ENCODE measurements around the gene RBM33.
"Not testable (repeated sequence)": the region's sequence is repeated elsewhere in the genome, so short reads cannot be mapped to it uniquely, and the experiment has no call there.

The RBM33 gene

DNA sequence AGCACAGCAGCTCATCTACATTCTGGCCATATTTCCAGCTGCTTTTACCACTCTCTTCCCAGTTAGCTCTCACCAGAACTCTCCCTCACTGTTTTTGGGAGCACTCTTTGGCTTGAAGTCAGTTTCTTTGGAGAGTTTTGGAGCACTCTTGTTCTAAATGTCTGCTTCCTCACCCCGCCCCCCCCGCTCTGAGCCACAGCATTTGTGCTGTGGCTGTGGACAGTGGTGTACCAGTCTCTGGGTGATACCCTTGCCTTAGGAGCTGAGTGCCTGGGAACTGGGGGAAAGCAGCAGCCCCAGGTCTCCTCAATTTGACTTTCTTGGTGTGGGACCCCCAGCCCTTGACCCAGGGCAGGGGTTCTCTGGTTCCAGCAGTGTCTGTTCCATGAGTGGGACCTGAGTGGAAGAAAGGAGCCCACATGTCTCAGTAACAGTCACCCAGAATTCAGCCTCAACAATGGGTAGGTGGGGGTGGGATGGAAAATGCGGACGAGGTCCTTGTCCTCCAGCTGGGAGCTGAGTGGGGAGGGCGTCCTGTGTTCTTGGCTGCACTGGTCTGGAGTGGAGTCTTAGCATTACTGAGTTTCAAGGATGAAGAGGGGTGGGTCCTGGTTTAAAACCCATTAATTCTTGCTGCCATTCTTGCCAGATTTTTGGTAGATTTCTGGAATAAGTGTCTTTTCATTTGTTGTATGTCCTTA is 18.0 kb downstream of the RBM33 start:
- DNase-seq (ENCODE audit: low spot score) = no peak

GRCh38 chr7:155663937-155664336 is 19.5 kb downstream of the RBM33 start:
- no peak for DNase-seq (ENCODE audit: low spot score)

DNA sequence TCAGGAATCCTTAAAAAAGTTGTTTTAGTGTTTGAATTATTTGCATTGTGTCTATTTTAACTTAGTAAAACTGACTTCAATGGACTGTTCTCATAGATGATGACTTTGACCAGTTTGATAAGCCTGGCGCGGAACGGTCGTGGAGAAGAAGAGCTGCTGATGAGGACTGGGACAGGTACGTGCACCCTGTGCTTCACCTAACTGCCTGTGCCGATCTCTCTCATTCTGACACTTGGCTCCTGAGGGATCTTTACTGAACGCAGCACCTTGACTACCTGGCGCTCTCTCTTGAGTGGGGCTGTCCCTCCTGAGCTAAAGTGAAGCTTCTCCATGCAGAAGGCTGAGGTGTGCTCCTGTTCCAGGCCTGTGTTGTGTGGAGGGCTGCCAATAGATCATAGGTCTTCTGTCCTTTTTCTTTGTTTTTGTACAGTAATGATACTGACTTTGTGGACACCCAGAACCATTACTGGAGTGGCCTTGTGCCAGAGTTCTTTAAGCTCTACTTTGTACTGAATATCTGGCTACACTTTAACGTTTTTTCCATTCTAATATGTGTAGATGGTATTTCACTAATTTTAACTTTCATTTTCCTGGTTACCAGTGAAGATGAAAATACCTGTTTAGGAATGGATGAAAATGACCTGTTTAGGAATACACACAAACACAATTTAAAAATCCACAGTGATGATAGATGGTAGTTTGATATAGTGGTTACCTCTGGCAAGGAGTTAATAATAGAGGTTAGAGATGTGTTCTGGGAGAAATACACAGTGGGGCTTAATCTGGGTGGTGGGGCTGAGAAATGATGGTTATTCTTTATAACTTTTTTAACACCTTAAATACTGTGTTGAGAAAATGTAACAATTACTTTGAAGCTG is 20.9 kb downstream of the RBM33 start:
- no peak for DNase-seq (ENCODE audit: low spot score)

GRCh38 chr7:155665957-155666287 is 21.5 kb downstream of the RBM33 start:
- no peak for DNase-seq (ENCODE audit: low spot score)

DNA sequence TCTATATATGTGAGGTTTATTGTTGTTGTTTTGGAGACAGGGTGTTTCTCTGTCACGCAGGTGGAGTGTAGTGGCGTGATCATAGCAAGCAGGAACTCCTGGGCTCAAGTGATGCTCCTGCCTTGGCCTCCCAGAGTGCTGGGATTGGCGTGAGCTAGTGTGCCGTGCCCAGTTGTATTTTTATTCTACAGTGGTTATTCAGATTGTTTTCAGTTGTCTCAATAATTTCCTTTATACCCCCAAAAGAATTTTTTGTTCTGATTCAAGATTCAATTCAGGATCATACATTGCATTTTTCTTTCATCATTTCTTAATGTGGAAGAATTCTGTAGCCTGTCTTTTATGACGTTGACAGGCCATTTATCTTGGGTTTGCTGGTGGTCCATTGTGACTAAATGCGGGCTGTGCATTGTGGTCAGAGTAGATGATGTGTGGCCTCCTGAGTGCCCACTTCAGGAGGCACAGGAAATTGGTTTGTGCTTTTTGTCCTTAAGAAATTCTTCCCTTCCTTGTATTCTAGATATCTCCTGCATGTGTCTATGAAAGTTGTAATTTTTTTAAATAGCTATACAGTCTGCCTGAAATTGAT is 22.9 kb downstream of the RBM33 start:
- DNase-seq (ENCODE audit: low spot score) = no peak

DNA sequence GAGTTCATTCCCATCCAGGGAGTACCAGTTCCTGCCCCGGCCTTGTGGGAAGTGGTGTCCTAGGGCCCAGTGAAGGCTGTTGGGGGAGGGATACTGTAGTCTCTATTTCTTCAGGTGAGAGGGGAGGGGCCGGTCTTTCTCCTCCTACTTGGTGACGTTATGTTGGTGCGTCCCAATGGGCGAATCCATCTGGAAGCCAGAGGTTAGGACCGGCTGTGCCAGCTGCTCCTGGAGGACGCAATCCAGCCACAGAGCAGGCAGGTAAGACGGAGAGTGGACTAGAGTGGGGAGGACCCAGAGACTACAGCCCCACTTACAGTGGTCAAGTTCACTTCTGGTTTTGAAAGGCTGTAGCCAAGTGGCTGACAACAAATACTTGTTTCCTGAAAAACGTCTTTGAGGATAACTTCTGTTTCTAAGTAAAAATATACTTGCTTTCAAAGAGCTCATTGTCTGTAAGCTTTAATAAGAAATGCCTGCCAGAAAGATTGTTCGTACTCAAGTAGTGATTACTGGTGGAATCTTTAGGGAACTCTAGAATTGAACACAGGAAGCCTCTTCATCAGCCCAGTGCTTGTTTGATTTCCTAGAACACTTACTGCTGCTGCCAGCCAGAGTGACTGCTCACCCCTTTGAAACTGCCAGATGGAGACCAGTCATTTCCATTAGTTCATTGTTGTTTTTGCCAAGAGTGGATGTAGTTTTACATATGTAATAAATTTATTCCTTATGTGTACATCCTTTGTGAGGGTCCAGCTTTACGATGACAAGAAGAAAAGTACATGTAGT is 25.4 kb downstream of the RBM33 start:
- DNase-seq (ENCODE audit: low spot score) = peak; percentile 29

- DNase-seq (ENCODE audit: low spot score) = no peak
These were observed 26.1 kb downstream of the RBM33 start for GRCh38 chr7:155670521-155670920.

- no peak for DNase-seq (ENCODE audit: low spot score)
These were observed 30.1 kb downstream of the RBM33 start for GRCh38 chr7:155674556-155674955.

DNA sequence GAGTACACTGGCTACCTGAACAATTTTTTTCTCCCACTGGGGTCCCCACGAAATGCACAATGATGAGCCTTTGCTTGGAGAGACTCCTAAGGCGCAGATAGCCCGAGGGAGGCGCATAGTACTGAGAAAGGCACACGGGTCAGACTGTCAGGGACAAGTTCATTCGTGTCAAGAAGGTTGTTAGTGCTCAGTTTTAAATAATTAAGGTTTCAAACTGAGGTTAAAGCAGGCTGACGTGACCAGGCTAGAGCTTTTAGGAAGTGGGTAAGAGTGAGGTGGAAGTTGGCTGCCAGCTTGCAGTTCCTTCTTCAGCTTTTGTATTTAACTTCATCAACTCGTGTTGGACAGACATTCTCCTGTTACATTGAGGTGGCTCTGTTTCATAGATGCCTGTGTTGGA is 31.6 kb downstream of the RBM33 start:
- no peak for DNase-seq (ENCODE audit: low spot score)

GRCh38 chr7:155677688-155678087 is 33.2 kb downstream of the RBM33 start:
- no peak for DNase-seq (ENCODE audit: low spot score)

GRCh38 chr7:155680124-155680523 is 35.7 kb downstream of the RBM33 start:
- DNase-seq (ENCODE audit: low spot score) = no peak

- no peak for DNase-seq (ENCODE audit: low spot score)
These were observed 36.4 kb downstream of the RBM33 start for GRCh38 chr7:155680864-155681263.

DNA sequence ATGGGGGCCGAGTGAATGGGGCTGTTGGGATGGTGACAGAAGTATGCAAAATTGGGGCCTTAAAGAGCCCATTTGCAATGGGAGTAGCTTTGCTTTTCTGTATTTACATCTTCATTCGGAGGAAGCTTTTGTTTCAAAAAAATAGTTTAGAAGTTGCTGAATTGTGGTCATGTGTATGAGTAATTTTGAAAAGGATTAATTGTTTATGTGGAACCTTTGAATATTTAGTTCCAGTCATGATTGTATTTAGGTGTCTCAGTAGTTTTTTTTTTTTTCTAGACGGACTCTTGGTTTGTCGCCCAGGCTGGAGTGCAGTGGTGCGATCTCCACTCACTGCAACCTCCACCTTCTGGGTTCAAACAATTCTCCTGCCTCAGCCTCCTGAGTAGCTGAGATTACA is 37.2 kb downstream of the RBM33 start:
- no peak for DNase-seq (ENCODE audit: low spot score)

GRCh38 chr7:155682484-155682883 is 38.0 kb downstream of the RBM33 start:
- no peak for DNase-seq (ENCODE audit: low spot score)

- no peak for DNase-seq (ENCODE audit: low spot score)
These were observed 38.6 kb downstream of the RBM33 start for GRCh38 chr7:155683098-155683497.

- no peak for DNase-seq (ENCODE audit: low spot score)
These were observed 39.3 kb downstream of the RBM33 start for GRCh38 chr7:155683714-155684113.

GRCh38 chr7:155684543-155684942 is 40.1 kb downstream of the RBM33 start:
- no peak for DNase-seq (ENCODE audit: low spot score)

GRCh38 chr7:155685070-155685790 is 40.8 kb downstream of the RBM33 start:
- no peak for DNase-seq (ENCODE audit: low spot score)

- DNase-seq (ENCODE audit: low spot score) = no peak
These were observed 41.3 kb downstream of the RBM33 start for GRCh38 chr7:155685791-155686160.

- not testable (repeated sequence) for DNase-seq (ENCODE audit: low spot score)
These were observed 42.3 kb downstream of the RBM33 start for GRCh38 chr7:155686620-155687324.

- not testable (repeated sequence) for DNase-seq (ENCODE audit: low spot score)
These were observed 43.8 kb downstream of the RBM33 start for GRCh38 chr7:155688237-155688636.

All from cerebellar cortex (tissue), 1 donor.